Hepatocyte (in vitro differentiated cells): ENCODE data around the gene RAN.

ENCODE experiments used
- EZH2 ChIP-seq: fragments of 200-600 bp; sonication (generic); IDR thresholded peaks from 2 replicates; pipeline ENCODE4 v1.6.1; 2016; ENCODE audit warnings: antibody characterized with exemption, mild to moderate bottlenecking, borderline replicate concordance
- TF ChIP-seq, protein P1 (sequence below): fragments of 200-600 bp; sonication (generic); IDR thresholded peaks from 2 replicates; pipeline ENCODE4 v1.5.1; 2016; ENCODE audit warnings: antibody characterized with exemption, mild to moderate bottlenecking; ENCODE audit not compliant: poor library complexity

DNA sequence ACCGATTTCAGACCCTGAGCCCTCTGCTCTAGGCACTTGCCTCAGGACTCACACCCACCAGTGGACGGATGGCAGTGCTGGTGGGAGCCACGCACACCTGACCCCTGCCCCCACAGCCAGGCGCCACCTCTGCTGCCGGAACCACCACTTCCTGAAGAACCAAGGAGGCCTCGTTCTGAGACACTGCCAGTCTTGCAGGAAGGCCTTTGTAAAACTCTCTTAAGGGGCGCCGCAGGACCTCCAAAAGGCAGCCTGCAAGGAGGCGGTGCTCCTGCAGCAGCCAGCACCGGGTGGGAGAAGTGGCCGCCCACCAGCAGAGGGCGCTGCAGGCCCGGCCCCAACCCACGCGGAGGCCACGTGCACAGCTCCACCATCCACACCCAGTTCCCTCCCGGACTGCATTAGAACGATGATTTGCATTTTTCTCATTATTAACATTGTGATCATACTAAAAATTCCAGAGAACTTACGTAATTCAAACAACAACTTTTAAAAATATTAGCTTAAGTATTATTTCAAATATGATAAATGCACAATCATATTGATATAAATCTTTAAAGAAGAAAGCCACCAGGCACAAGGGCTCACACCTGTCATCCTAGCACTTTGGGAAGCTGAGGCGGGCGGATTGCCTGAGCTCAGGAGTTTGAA lies 45.6 kb upstream of the RAN start:
- TF ChIP-seq, protein P1, sequence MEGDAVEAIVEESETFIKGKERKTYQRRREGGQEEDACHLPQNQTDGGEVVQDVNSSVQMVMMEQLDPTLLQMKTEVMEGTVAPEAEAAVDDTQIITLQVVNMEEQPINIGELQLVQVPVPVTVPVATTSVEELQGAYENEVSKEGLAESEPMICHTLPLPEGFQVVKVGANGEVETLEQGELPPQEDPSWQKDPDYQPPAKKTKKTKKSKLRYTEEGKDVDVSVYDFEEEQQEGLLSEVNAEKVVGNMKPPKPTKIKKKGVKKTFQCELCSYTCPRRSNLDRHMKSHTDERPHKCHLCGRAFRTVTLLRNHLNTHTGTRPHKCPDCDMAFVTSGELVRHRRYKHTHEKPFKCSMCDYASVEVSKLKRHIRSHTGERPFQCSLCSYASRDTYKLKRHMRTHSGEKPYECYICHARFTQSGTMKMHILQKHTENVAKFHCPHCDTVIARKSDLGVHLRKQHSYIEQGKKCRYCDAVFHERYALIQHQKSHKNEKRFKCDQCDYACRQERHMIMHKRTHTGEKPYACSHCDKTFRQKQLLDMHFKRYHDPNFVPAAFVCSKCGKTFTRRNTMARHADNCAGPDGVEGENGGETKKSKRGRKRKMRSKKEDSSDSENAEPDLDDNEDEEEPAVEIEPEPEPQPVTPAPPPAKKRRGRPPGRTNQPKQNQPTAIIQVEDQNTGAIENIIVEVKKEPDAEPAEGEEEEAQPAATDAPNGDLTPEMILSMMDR: peak; percentile 60
- no peak for TF ChIP-seq EZH2
